ENCODE measurements around the gene SLTM. TPM values are rescaled to one million over a fixed set of nuclear protein-coding genes. Genes with fewer than 3 reads are reported as not detected.
"Not testable (repeated sequence)": the region's sequence is repeated elsewhere in the genome, so short reads cannot be mapped to it uniquely, and the experiment has no call there.

SLTM gene
- total and polyA plus RNA-seq, 7 donors, result 34.8 to 107 (median 83.5) TPM

- no peak for DNase-seq
- no peaks in the 10 kb centered on the region for H3K27me3 ChIP-seq
- peaks cover 0 to 34% (median 6%) of the 10 kb centered on the region in 4 donors for H3K36me3 ChIP-seq
- H3K9me3 ChIP-seq, result no peaks in the 10 kb centered on the region
- intact Hi-C loops (cut with DNase I), result no loop called here
- peaks cover 0 to 30% (median 22%) of the 10 kb centered on the region in 4 donors for H3K4me1 ChIP-seq
- TF ChIP-seq POLR2AphosphoS5 (IDR thresholded peaks at IDR 0.05) (no peak), POLR2A (IDR thresholded peaks at IDR 0.05) (no peak), CTCF (IDR thresholded peaks at IDR 0.05) (no peak), EP300 (IDR thresholded peaks at IDR 0.05) (no peak)
- H3K4me3 ChIP-seq, result no peak overlapping the region
- no peak overlapping the region for H3K27ac ChIP-seq
- 96 to 98% methylated on average over 7 of the region's 7 CpGs for WGBS, 2 donors
Measured at GRCh38 chr15:58919232-58919631, 14.2 kb downstream of the SLTM start.

GRCh38 chr15:58918239-58918638, 15.2 kb downstream of the SLTM start:
- no peak for DNase-seq
- whole genome bisulfite sequencing, 2 donors, result 79 to 87% methylated on average over 5 of the region's 5 CpGs
- no peak overlapping the region for H3K27ac ChIP-seq
- intact Hi-C loops (cut with DNase I), result no loop called here
- no peaks in the 10 kb centered on the region for H3K9me3 ChIP-seq
- no peak overlapping the region for H3K4me3 ChIP-seq
- TF ChIP-seq CTCF (IDR thresholded peaks at IDR 0.05) (no peak), POLR2AphosphoS5 (IDR thresholded peaks at IDR 0.05) (no peak), POLR2A (IDR thresholded peaks at IDR 0.05) (no peak), EP300 (IDR thresholded peaks at IDR 0.05) (no peak)
- peaks cover 0 to 20% (median 13%) of the 10 kb centered on the region in 4 donors for H3K4me1 ChIP-seq
- H3K36me3 ChIP-seq, result peaks cover 0 to 44% (median 6%) of the 10 kb centered on the region in 4 donors
- H3K27me3 ChIP-seq, result no peaks in the 10 kb centered on the region

- H3K27ac ChIP-seq; H3K4me3 ChIP-seq; DNase-seq; H3K9me3 ChIP-seq; H3K27me3 ChIP-seq; intact Hi-C loops (cut with DNase I): not testable (repeated sequence)
- 92 to 93% methylated on average over 10 of the region's 10 CpGs for WGBS, 2 donors
- Histone ChIP-seq H3K4me1 (peaks cover 0 to 20% (median 12%) of the 10 kb centered on the region in 4 donors), H3K36me3 (peaks cover 0 to 50% (median 9%) of the 10 kb centered on the region in 4 donors)
Measured at GRCh38 chr15:58917613-58918129, 15.8 kb downstream of the SLTM start.

GRCh38 chr15:58916962-58917361, 16.5 kb downstream of the SLTM start:
- intact Hi-C loops (cut with DNase I), result no loop called here
- TF ChIP-seq POLR2A (IDR thresholded peaks at IDR 0.05) (no peak), EP300 (IDR thresholded peaks at IDR 0.05) (no peak), CTCF (IDR thresholded peaks at IDR 0.05) (no peak), POLR2AphosphoS5 (IDR thresholded peaks at IDR 0.05) (no peak)
- Histone ChIP-seq H3K9me3 (no peaks in the 10 kb centered on the region), H3K4me3 (no peak overlapping the region), H3K27ac (no peak overlapping the region), H3K27me3 (no peaks in the 10 kb centered on the region), H3K36me3 (peaks cover 0 to 57% (median 15%) of the 10 kb centered on the region in 4 donors), H3K4me1 (peaks cover 0 to 20% (median 12%) of the 10 kb centered on the region in 4 donors)
- 98 to 99% methylated on average over 2 of the region's 2 CpGs for WGBS, 2 donors
- no peak for DNase-seq

- H3K27me3 ChIP-seq, result no peaks in the 10 kb centered on the region
- 92 to 94% methylated on average over 4 of the region's 4 CpGs for WGBS, 2 donors
- no peaks in the 10 kb centered on the region for H3K9me3 ChIP-seq
- H3K4me1 ChIP-seq, result peaks cover 0 to 6% (median 1%) of the 10 kb centered on the region in 4 donors
- peaks cover 0 to 64% (median 11%) of the 10 kb centered on the region in 4 donors for H3K36me3 ChIP-seq
- TF ChIP-seq POLR2A (IDR thresholded peaks at IDR 0.05) (no peak), CTCF (IDR thresholded peaks at IDR 0.05) (no peak), EP300 (IDR thresholded peaks at IDR 0.05) (no peak), POLR2AphosphoS5 (IDR thresholded peaks at IDR 0.05) (no peak)
- intact Hi-C loops (cut with DNase I), result no loop called here
- no peak overlapping the region for H3K4me3 ChIP-seq
- no peak for DNase-seq
- H3K27ac ChIP-seq, result no peak overlapping the region
Measured at GRCh38 chr15:58910456-58910855, 23.0 kb downstream of the SLTM start.

All from sigmoid colon (tissue), 7 donors.